DMS79 treated with DMSO at 0.1 percent for 48 hours (cell line): Measurements from ENCODE around the gene MCOLN1.

Source experiments
- DNase-seq: peaks from one replicate; lab custom pipeline; 2025; lab: John Stamatoyannopoulos, UW

The MCOLN1 gene

GRCh38 chr19:7502552-7502951 is 19.9 kb upstream of the MCOLN1 start:
- no peak for DNase-seq

- no peak for DNase-seq
Measured at GRCh38 chr19:7504684-7505083, 17.7 kb upstream of the MCOLN1 start.

- DNase-seq: peak; percentile 79
Measured at GRCh38 chr19:7505288-7505681, 17.1 kb upstream of the MCOLN1 start.

GRCh38 chr19:7505682-7506384 is 16.6 kb upstream of the MCOLN1 start:
- peak; percentile 54 for DNase-seq

- peak; percentile 15 for DNase-seq
Measured at GRCh38 chr19:7506385-7507328, 15.8 kb upstream of the MCOLN1 start.

- DNase-seq: no peak
Measured at GRCh38 chr19:7507884-7508283, 14.5 kb upstream of the MCOLN1 start.

GRCh38 chr19:7509625-7510024 is 12.8 kb upstream of the MCOLN1 start:
- DNase-seq: no peak

- no peak for DNase-seq
Measured at GRCh38 chr19:7512400-7512851, 10.0 kb upstream of the MCOLN1 start.

GRCh38 chr19:7513809-7514642 is 8.4 kb upstream of the MCOLN1 start:
- no peak for DNase-seq

- DNase-seq: peak; percentile 29
Measured at GRCh38 chr19:7515110-7515644, 7.2 kb upstream of the MCOLN1 start.

GRCh38 chr19:7515645-7516151 is 6.7 kb upstream of the MCOLN1 start, which contains the start of gene ZNF358:
Gene ZNF358 (plus strand): TSS chr19:7516103. CDS start chr19:7519243, 3,140 bp downstream.
- DNase-seq: peak; percentile 60

- no peak for DNase-seq
Measured at GRCh38 chr19:7516333-7516732, 6.1 kb upstream of the MCOLN1 start.

- DNase-seq: no peak
Measured at GRCh38 chr19:7516878-7517277, 5.5 kb upstream of the MCOLN1 start.

GRCh38 chr19:7519361-7520130 is 2.9 kb upstream of the MCOLN1 start:
- no peak for DNase-seq

- DNase-seq: no peak
Measured at GRCh38 chr19:7520131-7521051, 2.0 kb upstream of the MCOLN1 start.

GRCh38 chr19:7521551-7522071 is 813 bp upstream of the MCOLN1 start:
- no peak for DNase-seq

GRCh38 chr19:7522923-7523667 is 671 bp downstream of the MCOLN1 start:
- no peak for DNase-seq

GRCh38 chr19:7524523-7524922 is 2.1 kb downstream of the MCOLN1 start:
- no peak for DNase-seq
